Smooth muscle cell (in vitro differentiated cells): ENCODE results near the gene NTRK1. TPM values are rescaled to one million over a fixed set of nuclear protein-coding genes. Genes with fewer than 3 reads are reported as not detected.

Source experiments
- DNase-seq: peaks from one replicate; lab custom pipeline; 2025; ENCODE audit not compliant: unreplicated experiment; lab: John Stamatoyannopoulos, UW
- H2AFZ ChIP-seq: fragments of 200-600 bp; sonication (generic); 2 replicates; pipeline ENCODE4 v1.6.0; 2016; ENCODE audit warnings: antibody characterized with exemption, low read depth, mild to moderate bottlenecking
- H3F3A ChIP-seq: fragments of 200-600 bp; sonication (generic); 2 replicates; pipeline ENCODE4 v1.6.0; 2017; ENCODE audit warnings: antibody characterized with exemption, low read depth
- H3K27ac ChIP-seq: fragments of 200-600 bp; sonication (generic); 2 replicates; pipeline ENCODE4 v1.5.1; 2016; ENCODE audit warnings: low read depth, mild to moderate bottlenecking
- H3K27me3 ChIP-seq: fragments of 200-600 bp; sonication (generic); 2 replicates; pipeline ENCODE4 v1.6.1; 2016; ENCODE audit warnings: low read depth, mild to moderate bottlenecking
- H3K36me3 ChIP-seq: fragments of 200-600 bp; sonication (generic); 2 replicates; pipeline ENCODE4 v1.5.1; 2016; ENCODE audit warnings: low read depth
- H3K4me1 ChIP-seq: fragments of 200-600 bp; sonication (generic); 2 replicates; pipeline ENCODE4 v1.5.1; 2016; ENCODE audit warnings: low read depth
- H3K4me2 ChIP-seq: fragments of 200-600 bp; sonication (generic); 2 replicates; pipeline ENCODE4 v1.6.0; 2016; ENCODE audit warnings: mild to moderate bottlenecking
- H3K4me3 ChIP-seq: fragments of 200-600 bp; sonication (generic); 2 replicates; pipeline ENCODE4 v1.5.1; 2016; ENCODE audit warnings: mild to moderate bottlenecking
- H3K79me2 ChIP-seq: fragments of 200-600 bp; sonication (generic); 2 replicates; pipeline ENCODE4 v1.6.0; 2016; ENCODE audit warnings: low read depth, mild to moderate bottlenecking
- H3K9ac ChIP-seq: fragments of 200-600 bp; sonication (generic); 2 replicates; pipeline ENCODE4 v1.6.0; 2016; ENCODE audit warnings: low read depth
- H3K9me3 ChIP-seq: fragments of 200-600 bp; sonication (generic); replicated peaks from 2 replicates; pipeline ENCODE4 v1.5.1; 2016; ENCODE audit warnings: low read depth
- H4K20me1 ChIP-seq: fragments of 200-600 bp; sonication (generic); 2 replicates; pipeline ENCODE4 v1.6.0; 2016; ENCODE audit warnings: low read depth
- WGBS: methylation state at CpG from one replicate; pipeline ENCODE4 v1.1.7; 2016; ENCODE audit warnings: low lambda C conversion rate; 5-methylcytosine and 5-hydroxymethylcytosine counted together
- polyA plus RNA-seq: library from polyadenylated mRNA; unstranded; fragments of >200 nt; fragmentation: Nextera tagmentation; extraction: Ambion mirVana; gene quantifications from 2 replicates; pipeline ENCODE4 v1.2.1, GENCODE V29; 2016
- total RNA-seq: library from RNA; depleted of rRNA; stranded (reverse); fragments of >200 nt; gene quantifications from 2 replicates; pipeline ENCODE4 v1.2.3, GENCODE V29; 2014
- TF ChIP-seq, protein P1 (sequence below): fragments of 200-600 bp; sonication (generic); IDR thresholded peaks from 2 replicates; pipeline ENCODE4 v1.5.1; 2017; ENCODE audit warnings: borderline replicate concordance, mild to moderate bottlenecking, antibody characterized with exemption; ENCODE audit not compliant: insufficient read depth, poor library complexity, severe bottlenecking

NTRK1 gene
- total and polyA plus RNA-seq, 2 experiments from 2014 or later = 0.85 to 3.6 TPM

DNA sequence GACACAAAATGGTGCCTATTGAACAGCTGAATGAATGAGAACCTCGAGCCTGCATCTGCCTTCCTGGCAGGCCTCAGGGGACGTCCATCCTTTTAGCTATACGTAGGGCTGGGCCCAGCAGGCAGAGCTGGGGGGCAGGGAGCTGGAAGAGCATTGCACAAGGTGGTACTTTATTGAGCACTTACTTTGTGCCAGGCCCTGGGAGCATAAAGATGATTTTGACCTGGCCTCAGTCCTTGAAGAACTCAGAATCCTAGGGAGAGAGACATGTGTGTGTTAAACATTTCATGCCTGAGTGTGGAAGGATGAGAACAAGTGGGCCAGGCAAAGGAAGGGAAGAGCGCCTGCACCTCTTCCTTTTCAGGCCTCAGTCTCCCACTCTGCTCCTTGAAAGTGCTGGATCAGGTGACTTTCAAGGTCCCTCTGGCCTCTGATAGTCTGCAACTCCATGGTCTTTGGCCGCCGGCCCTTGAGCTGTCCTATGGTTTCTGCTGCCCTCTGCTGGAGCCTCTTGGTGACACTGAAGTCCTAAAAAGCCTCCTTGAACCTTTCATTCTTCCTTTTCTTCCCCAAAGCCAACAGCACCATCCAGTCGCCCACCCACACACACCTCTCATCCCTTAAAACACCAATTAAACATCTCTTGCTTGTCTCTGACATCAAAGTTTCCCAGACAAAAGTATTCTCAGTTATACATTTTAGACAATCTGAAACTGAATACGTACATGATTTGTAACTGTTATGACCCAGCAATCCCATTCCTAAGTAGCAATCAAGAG, 29.3 kb downstream of the NTRK1 start:
- Histone ChIP-seq H3K9ac (no peak overlapping the region), H3K4me2 (no peak overlapping the region), H4K20me1 (no peaks in the 10 kb centered on the region), H2AFZ (no peak overlapping the region), H3F3A (peaks cover 4% of the 10 kb centered on the region), H3K27ac (no peak overlapping the region), H3K27me3 (no peaks in the 10 kb centered on the region), H3K9me3 (no peaks in the 10 kb centered on the region), H3K4me1 (peaks cover 7% of the 10 kb centered on the region), H3K4me3 (no peak overlapping the region), H3K79me2 (no peaks in the 10 kb centered on the region), H3K36me3 (no peaks in the 10 kb centered on the region)
- TF ChIP-seq, protein P1, sequence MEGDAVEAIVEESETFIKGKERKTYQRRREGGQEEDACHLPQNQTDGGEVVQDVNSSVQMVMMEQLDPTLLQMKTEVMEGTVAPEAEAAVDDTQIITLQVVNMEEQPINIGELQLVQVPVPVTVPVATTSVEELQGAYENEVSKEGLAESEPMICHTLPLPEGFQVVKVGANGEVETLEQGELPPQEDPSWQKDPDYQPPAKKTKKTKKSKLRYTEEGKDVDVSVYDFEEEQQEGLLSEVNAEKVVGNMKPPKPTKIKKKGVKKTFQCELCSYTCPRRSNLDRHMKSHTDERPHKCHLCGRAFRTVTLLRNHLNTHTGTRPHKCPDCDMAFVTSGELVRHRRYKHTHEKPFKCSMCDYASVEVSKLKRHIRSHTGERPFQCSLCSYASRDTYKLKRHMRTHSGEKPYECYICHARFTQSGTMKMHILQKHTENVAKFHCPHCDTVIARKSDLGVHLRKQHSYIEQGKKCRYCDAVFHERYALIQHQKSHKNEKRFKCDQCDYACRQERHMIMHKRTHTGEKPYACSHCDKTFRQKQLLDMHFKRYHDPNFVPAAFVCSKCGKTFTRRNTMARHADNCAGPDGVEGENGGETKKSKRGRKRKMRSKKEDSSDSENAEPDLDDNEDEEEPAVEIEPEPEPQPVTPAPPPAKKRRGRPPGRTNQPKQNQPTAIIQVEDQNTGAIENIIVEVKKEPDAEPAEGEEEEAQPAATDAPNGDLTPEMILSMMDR = peak; percentile 83
- DNase-seq = peak; percentile 36
- 49% methylated on average over 8 of the region's 8 CpGs for WGBS

DNA sequence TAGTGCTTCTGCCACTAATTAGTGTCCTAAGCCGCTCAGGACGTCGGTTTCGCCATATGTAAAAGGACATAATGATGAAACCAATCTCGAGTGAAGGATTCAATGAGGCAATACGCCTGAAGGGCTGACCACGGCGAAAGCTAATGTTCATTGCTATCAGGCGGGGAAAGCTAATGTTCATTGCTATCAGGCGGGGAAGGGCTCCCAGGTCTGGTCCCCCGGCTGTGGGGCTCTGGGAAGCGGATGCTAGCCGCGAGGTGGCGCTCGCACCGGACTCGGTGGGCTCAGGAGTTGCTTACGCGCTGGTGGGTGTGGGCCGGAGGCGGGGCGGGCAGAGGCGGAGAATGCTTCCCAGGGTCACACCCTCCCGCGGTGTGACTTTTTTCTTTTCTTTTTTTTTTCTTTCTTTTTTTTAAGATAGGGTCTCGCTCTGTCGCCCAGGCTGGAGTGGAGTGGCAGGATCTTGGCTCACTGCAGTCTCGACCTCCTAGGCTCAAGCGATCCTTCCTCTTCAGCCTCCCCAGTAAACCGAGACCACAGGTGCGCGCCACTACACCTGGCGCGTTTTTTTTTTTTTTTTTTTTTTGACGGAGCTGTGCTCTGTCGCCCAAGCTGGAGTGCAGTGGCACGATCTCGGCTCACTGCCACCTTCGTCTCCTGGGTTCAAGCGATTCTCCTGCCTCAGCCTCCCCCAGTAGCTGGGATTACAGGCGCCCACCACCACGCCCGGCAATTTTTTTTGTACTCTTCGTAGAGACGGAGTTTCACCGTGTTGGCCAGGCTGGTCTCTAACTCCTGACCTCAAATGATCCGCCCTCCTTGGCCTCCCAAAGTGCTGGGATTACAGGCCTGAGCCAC, 31.8 kb downstream of the NTRK1 start:
- no peak overlapping the region for H3K9ac ChIP-seq

DNA sequence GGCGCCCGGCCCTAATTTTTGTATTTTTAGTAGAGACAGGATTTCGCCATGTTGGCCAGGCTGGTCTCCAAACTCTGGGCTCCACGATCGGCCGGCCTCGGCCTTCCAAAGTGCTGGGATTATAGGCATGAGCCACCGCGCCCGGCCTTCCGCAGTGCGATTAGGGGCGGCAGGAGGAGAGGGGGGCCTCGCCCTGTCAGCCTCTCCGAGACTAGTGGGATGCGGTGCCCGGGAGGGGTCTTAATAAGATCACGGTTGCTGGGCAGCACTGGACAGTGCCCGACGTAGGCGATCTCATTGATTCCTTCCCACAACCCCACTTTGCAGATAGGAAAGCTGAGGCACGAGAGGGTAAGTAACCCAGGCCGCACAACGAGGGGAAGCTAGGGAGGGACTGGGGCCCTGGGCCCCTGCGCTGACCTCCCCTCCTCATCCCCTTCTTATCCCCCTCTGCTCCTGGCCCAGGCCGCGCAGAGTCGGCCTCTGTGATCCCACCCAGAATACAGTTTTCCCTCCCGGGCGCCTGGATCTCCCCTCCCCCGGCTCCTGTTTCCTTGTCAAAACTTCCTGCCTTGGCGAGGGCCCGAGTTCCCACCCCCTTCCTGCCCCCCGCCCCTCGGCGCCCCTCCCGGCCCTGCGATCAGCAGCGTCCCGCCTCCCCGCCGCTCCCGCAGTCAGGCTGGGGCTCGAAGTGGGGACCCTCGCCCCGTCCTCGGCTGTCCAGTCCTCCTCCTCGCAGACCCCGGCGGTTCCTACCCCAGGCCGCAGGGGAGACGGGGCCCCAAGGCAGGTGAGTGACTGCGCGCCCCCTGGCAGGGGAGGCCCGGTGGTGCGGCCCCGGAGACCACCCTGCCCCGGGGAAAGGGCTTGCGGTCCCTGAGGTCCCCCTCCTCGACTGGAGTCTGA, 32.6 kb downstream of the NTRK1 start, which contains the start of gene PEAR1:
Gene PEAR1 (plus strand): TSS at position 671 of the 906 bp plus-strand sequence. CDS start 10,209 bp downstream, outside the sequence.
- no peaks in the 10 kb centered on the region for H4K20me1 ChIP-seq
- no peaks in the 10 kb centered on the region for H3K36me3 ChIP-seq
- WGBS = 21% methylated on average over 37 of the region's 60 CpGs
- DNase-seq = no peak
- no peak within 1 kb of the TSS for H3K9ac ChIP-seq
- no peaks in the 10 kb centered on the region for H3K79me2 ChIP-seq
- H3K4me1 ChIP-seq = peaks cover 8% of the 10 kb centered on the region
- no peaks in the 10 kb centered on the region for H3K9me3 ChIP-seq
- no peaks in the 10 kb centered on the region for H3K27me3 ChIP-seq
- TF ChIP-seq, protein P1 = no peak
- peak within 1 kb of the TSS; percentile 50 for H3K4me3 ChIP-seq
- H3K4me2 ChIP-seq = peak within 1 kb of the TSS; percentile 87
- no peak within 1 kb of the TSS for H2AFZ ChIP-seq
- H3F3A ChIP-seq = peaks cover 4% of the 10 kb centered on the region
- no peak within 1 kb of the TSS for H3K27ac ChIP-seq

More for the DNA sequence above, 31.8 kb downstream of the NTRK1 start:
- Histone ChIP-seq H3K4me3 (peak overlapping the region; percentile 50), H3K27me3 (no peaks in the 10 kb centered on the region), H3K36me3 (no peaks in the 10 kb centered on the region), H3K9me3 (no peaks in the 10 kb centered on the region), H3K4me1 (peaks cover 8% of the 10 kb centered on the region), H2AFZ (peak overlapping the region; percentile 75), H3K79me2 (no peaks in the 10 kb centered on the region), H3K27ac (no peak overlapping the region), H3F3A (peaks cover 4% of the 10 kb centered on the region), H4K20me1 (no peaks in the 10 kb centered on the region), H3K4me2 (peak overlapping the region; percentile 87)
- peak; percentile 84 for DNase-seq
- TF ChIP-seq, protein P1 = peak; percentile 82
- WGBS = 5% methylated on average over 45 of the region's 48 CpGs
